ENCODE data around the gene MIGA2. TPM values are rescaled to one million over a fixed set of nuclear protein-coding genes. Genes with fewer than 3 reads are reported as not detected.

The MIGA2 gene
- total and polyA plus RNA-seq, 9 of the 15 experiments (the other 6 are each of a cell fraction or from before 2014, with no cell fraction given): 0.15 to 54.1 (median 18.0) TPM

GRCh38 chr9:129036241-129036922 is at the start of gene MIGA2 (continued):
- TF ChIP-seq SAP30 (IDR thresholded peaks at IDR 0.05; ENCODE audit: borderline replicate concordance, insufficient read depth, low read depth, low read length, poor library complexity, severe bottlenecking): peak; percentile 84
- no peak for TF ChIP-seq POLR3G (IDR thresholded peaks at IDR 0.05; ENCODE audit: extremely low read depth, insufficient read length, insufficient replicate concordance)
- TF ChIP-seq ZBTB40 (IDR thresholded peaks at IDR 0.05): peak; percentile 57
- TF ChIP-seq ZBTB40 (CRISPR knock-in tag; IDR thresholded peaks at IDR 0.05): no peak
- TF ChIP-seq CTBP1 (IDR thresholded peaks at IDR 0.05; ENCODE audit: borderline replicate concordance): peak; percentile 63; the same call in 1 of the 2 replicates
- TF ChIP-seq HNRNPK (IDR thresholded peaks at IDR 0.05; ENCODE audit: low read depth, low read length, poor library complexity, severe bottlenecking): no peak
- peak; percentile 93 for TF ChIP-seq SP1 (CRISPR knock-in tag; IDR thresholded peaks at IDR 0.05)
- no peak for TF ChIP-seq ZBTB5 (IDR thresholded peaks at IDR 0.05)
- TF ChIP-seq JUNB (CRISPR knock-in tag; conservative IDR thresholded peaks at IDR 0.05): no peak
- peak; percentile 73 for TF ChIP-seq KDM5B (IDR thresholded peaks at IDR 0.05; ENCODE audit: insufficient replicate concordance, low read depth, low read length)
- peak; percentile 63 for TF ChIP-seq HMGN3 (IDR thresholded peaks at IDR 0.05; ENCODE audit: borderline replicate concordance, extremely low read depth, insufficient read length, low read depth, low read length)
- peak; percentile 71 for TF ChIP-seq TBP (optimal IDR thresholded peaks at IDR 0.05; ENCODE audit: low read depth, low read length)
- peak; percentile 89 for TF ChIP-seq VEZF1 (CRISPR knock-in tag; IDR thresholded peaks at IDR 0.05)
- TF ChIP-seq SIN3A (IDR thresholded peaks at IDR 0.05; ENCODE audit: borderline replicate concordance in 2 of 2, control insufficient read depth in 1 of 2, low read depth in 2 of 2, low read length in 2 of 2): peak in 1 of 2 experiments; percentile 86; a peak in 2 of 4 replicates
